Measurements from ENCODE around the gene EPYC. TPM values are rescaled to one million over a fixed set of nuclear protein-coding genes. Genes with fewer than 3 reads are reported as not detected.

EPYC gene
- total and polyA plus RNA-seq, 3 donors from 2014 or later: 1.6 TPM; not detected in 2

DNA sequence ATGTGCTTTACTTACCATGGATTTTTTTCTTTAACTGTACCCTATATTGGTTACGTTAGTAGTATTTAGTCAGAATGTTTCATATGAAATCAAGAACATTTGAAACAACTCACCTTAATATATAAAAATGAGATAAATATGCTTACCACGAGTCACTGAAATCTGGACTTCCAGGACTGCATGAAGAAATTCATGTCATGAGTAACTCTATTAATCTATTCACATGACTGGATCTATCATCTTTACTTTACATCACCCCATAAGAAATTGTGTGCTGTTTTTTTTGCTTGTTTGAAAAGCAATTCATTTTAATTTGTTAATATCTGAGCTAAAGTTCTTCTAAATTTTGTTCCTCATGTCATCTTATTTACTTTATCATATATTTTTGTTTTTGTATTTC is 5.2 kb downstream of the EPYC start:
- no peaks in the 10 kb centered on the region for H3K4me1 ChIP-seq
- H3K27ac ChIP-seq: no peak overlapping the region
- DNase-seq: no peak
- H3K27me3 ChIP-seq: no peaks in the 10 kb centered on the region
- 92 to 98% methylated on average over 2 of the region's 2 CpGs for WGBS, 2 donors
- no peak overlapping the region for H3K4me3 ChIP-seq
- TF ChIP-seq POLR2A (IDR thresholded peaks at IDR 0.05): no peak
- TF ChIP-seq, protein P1, sequence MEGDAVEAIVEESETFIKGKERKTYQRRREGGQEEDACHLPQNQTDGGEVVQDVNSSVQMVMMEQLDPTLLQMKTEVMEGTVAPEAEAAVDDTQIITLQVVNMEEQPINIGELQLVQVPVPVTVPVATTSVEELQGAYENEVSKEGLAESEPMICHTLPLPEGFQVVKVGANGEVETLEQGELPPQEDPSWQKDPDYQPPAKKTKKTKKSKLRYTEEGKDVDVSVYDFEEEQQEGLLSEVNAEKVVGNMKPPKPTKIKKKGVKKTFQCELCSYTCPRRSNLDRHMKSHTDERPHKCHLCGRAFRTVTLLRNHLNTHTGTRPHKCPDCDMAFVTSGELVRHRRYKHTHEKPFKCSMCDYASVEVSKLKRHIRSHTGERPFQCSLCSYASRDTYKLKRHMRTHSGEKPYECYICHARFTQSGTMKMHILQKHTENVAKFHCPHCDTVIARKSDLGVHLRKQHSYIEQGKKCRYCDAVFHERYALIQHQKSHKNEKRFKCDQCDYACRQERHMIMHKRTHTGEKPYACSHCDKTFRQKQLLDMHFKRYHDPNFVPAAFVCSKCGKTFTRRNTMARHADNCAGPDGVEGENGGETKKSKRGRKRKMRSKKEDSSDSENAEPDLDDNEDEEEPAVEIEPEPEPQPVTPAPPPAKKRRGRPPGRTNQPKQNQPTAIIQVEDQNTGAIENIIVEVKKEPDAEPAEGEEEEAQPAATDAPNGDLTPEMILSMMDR (IDR thresholded peaks at IDR 0.05): no peak
- no peaks in the 10 kb centered on the region for H3K9me3 ChIP-seq
- intact Hi-C loops (cut with DNase I; ENCODE audit: low total_unique reads): no loop called here
- H3K36me3 ChIP-seq (ENCODE audit: low read depth, missing control alignments): no peaks in the 10 kb centered on the region

DNA sequence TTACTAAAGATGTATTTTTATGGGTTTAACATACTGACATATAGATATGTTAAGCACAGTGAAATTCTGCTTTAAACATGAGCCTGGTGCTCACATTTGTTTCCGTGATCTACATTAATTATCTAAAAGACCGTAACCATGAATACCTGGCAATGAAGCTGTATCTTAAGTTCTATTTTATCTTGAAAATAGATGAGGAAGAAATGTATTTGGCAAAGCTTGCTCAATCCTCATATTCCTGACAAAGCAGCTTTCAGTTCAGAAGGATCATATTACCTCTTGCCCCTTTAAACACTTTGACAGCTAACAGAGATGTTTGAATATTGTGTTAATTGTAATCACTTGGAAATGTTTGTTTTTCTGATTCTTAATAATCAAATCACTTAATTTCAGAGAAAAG is 9.8 kb downstream of the EPYC start:
- no peak for DNase-seq
- WGBS, 2 donors: 59 to 62% methylated on average over 2 of the region's 2 CpGs
- Histone ChIP-seq H3K27ac (no peak overlapping the region), H3K36me3 (ENCODE audit: low read depth, missing control alignments) (no peaks in the 10 kb centered on the region), H3K9me3 (no peaks in the 10 kb centered on the region), H3K4me3 (no peak overlapping the region), H3K4me1 (no peaks in the 10 kb centered on the region), H3K27me3 (no peaks in the 10 kb centered on the region)
- TF ChIP-seq, protein P1 (IDR thresholded peaks at IDR 0.05): no peak
- no peak for TF ChIP-seq POLR2A (IDR thresholded peaks at IDR 0.05)
- intact Hi-C loops (cut with DNase I; ENCODE audit: low total_unique reads): no loop called here

DNA sequence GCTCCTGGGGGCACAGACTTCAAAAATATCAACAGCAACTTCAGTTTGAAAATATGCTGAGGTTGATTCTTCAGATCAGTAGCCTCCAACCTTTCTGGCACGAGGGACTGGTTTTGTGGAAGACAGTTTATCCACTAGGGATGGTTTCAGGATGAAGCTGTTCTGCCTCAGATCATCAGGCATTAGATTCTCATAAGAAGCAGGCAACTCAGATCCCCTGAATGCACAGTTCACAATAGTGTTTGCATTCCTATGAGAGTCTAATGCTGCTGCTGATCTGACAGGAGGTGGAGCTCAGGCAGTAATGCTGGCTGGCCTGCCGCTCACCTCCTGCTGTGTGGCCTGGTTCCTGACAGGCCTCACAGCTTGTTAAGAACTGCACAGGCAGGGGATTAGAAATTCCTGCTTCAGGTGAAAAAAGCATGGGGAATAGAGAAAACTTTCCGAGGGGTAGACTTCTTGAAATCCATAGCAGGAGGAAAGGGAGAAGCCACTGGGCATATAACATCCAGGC is 12.8 kb downstream of the EPYC start:
- Histone ChIP-seq H3K4me3 (no peak overlapping the region), H3K36me3 (ENCODE audit: low read depth, missing control alignments) (no peaks in the 10 kb centered on the region), H3K27ac (no peak overlapping the region), H3K4me1 (no peaks in the 10 kb centered on the region), H3K27me3 (no peaks in the 10 kb centered on the region), H3K9me3 (no peaks in the 10 kb centered on the region)
- intact Hi-C loops (cut with DNase I; ENCODE audit: low total_unique reads): no loop called here
- 88 to 95% methylated on average over 3 of the region's 3 CpGs for WGBS, 2 donors
- no peak for DNase-seq
- TF ChIP-seq POLR2A (IDR thresholded peaks at IDR 0.05): no peak
- TF ChIP-seq, protein P1 (IDR thresholded peaks at IDR 0.05): no peak

DNA sequence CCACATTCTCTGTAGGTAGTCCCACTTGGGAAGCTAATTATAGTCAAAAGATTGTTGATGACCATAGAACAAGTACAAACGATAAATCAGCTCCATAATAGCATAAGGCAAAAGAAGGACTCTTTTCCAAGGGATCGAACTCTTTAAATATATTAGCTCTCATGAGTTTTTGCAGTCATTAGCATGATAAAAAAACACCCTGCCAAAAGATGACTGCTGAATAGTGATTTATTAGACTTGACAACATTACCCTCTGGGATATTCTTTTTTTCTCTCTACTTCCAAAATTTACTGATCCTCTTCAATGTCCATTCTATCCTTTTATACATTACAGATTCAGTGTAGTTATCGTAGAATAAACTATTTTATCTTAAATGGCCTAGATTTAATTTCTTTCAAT is 14.2 kb downstream of the EPYC start:
- WGBS, 2 donors: 53 to 56% methylated on average over 3 of the region's 3 CpGs
- H3K27ac ChIP-seq: no peak overlapping the region
- no peaks in the 10 kb centered on the region for H3K36me3 ChIP-seq (ENCODE audit: low read depth, missing control alignments)
- no peaks in the 10 kb centered on the region for H3K27me3 ChIP-seq
- TF ChIP-seq POLR2A (IDR thresholded peaks at IDR 0.05): no peak
- TF ChIP-seq, protein P1 (IDR thresholded peaks at IDR 0.05): no peak
- H3K4me1 ChIP-seq: no peaks in the 10 kb centered on the region
- intact Hi-C loops (cut with DNase I; ENCODE audit: low total_unique reads): no loop called here
- no peaks in the 10 kb centered on the region for H3K9me3 ChIP-seq
- no peak overlapping the region for H3K4me3 ChIP-seq
- no peak for DNase-seq

DNA sequence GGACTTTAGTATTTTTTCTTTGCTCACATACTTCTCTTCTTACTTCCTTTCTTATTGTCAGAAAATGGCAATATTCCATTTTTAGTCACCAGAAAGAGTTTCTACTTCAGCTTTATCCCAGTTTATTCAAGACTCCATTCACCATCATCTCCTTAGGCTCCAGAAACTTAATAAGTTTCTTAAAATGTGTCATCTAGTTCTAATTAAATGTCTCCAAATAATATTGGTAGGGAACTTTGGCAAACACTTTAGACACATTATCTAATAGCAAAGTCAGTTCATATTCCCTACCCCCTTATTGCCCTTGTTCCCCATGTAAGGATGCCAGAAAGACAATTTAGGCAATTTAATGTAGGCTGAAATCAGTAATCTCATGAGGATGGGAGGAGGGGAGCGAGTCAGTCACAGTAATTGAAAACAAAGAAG is 15.1 kb downstream of the EPYC start:
- Histone ChIP-seq H3K36me3 (ENCODE audit: low read depth, missing control alignments) (no peaks in the 10 kb centered on the region), H3K27ac (no peak overlapping the region), H3K9me3 (no peaks in the 10 kb centered on the region), H3K27me3 (no peaks in the 10 kb centered on the region), H3K4me1 (no peaks in the 10 kb centered on the region), H3K4me3 (no peak overlapping the region)
- no peak for DNase-seq
- 55 to 83% methylated on average over 1 of the region's 1 CpG for WGBS, 2 donors
- no peak for TF ChIP-seq POLR2A (IDR thresholded peaks at IDR 0.05)
- TF ChIP-seq, protein P1 (IDR thresholded peaks at IDR 0.05): no peak
- intact Hi-C loops (cut with DNase I; ENCODE audit: low total_unique reads): no loop called here
